ENCODE data around the gene JPH3. TPM values are rescaled to one million over a fixed set of nuclear protein-coding genes. Genes with fewer than 3 reads are reported as not detected.

JPH3 gene
- total RNA-seq, 1 experiment from 2014 or later = 32.7 TPM

- no peak overlapping the region for H3T11ph ChIP-seq (ENCODE audit: low read length)
- Mint-ChIP-seq H3K4me1 (peaks cover 0 to 9% of the 10 kb centered on the region in 2 experiments; a peak in 2 of 4 replicates), H3K9me3 (peaks cover 10 to 12% of the 10 kb centered on the region in 2 experiments), H3K27ac (no peak overlapping the region; a peak in 1 of 7 replicates), H3K27me3 (ENCODE audit: low read depth) (no peaks in the 10 kb centered on the region; the same call in 1 of the 2 replicates), H3K36me3 (ENCODE audit: insufficient read depth in 1 of 3, low read depth in 3 of 3) (peaks cover 0 to 5% (median 2%) of the 10 kb centered on the region in 3 experiments; a peak in 3 of 7 replicates), H3K4me3 (no peak overlapping the region; a peak in 1 of 5 replicates)
- no peak overlapping the region for H2BK12ac ChIP-seq (ENCODE audit: insufficient read length, low read depth, low read length)
- H2BK20ac ChIP-seq (ENCODE audit: low read depth, low read length, poor library complexity, severe bottlenecking) = no peak overlapping the region
- H3K27ac ChIP-seq (ENCODE audit: insufficient read length, low read depth, low read length) = no peak overlapping the region
- H2AFZ ChIP-seq (ENCODE audit: low read length) = no peak overlapping the region
- H3K4me1 ChIP-seq (ENCODE audit: insufficient read depth, low read length) = no peaks in the 10 kb centered on the region
- H2AK5ac ChIP-seq (ENCODE audit: insufficient read length, low read length) = no peak overlapping the region
- no peak overlapping the region for H3K4me2 ChIP-seq (ENCODE audit: insufficient read depth, insufficient read length, low read length)
- no peak overlapping the region for H2BK5ac ChIP-seq (ENCODE audit: insufficient read length, low read length)
- no peak for DNase-seq
- 100% methylated on average over 1 of the region's 3 CpGs for WGBS (ENCODE audit: extremely low coverage, insufficient read length, low lambda C conversion rate)
- H4K91ac ChIP-seq (ENCODE audit: insufficient read length, low read depth, low read length) = no peak overlapping the region
- no peak overlapping the region for H2BK15ac ChIP-seq (ENCODE audit: low read depth, low read length)
- H2BK120ac ChIP-seq (ENCODE audit: low read depth, low read length, poor library complexity, severe bottlenecking) = no peak overlapping the region
- H4K5ac ChIP-seq (ENCODE audit: insufficient read length, low read depth, low read length) = no peak overlapping the region
- TF ChIP-seq CTCF (conservative IDR thresholded peaks at IDR 0.05) = no peak
- H3K56ac ChIP-seq (ENCODE audit: insufficient read length, low read depth, low read length) = no peak overlapping the region
- H3K9ac ChIP-seq (ENCODE audit: extremely low read depth, insufficient read length, low read length) = no peak overlapping the region
- no peak overlapping the region for H3K14ac ChIP-seq (ENCODE audit: insufficient read depth, low read length)
- H3K4ac ChIP-seq (ENCODE audit: low read depth, low read length) = no peak overlapping the region
- H4K20me1 ChIP-seq (ENCODE audit: control insufficient read depth, insufficient read depth, insufficient read length) = no peaks in the 10 kb centered on the region
- H3K18ac ChIP-seq (ENCODE audit: insufficient read length, low read depth, low read length) = no peak overlapping the region
- H3K23me2 ChIP-seq (ENCODE audit: insufficient read length, low read depth, low read length, poor library complexity, severe bottlenecking) = no peaks in the 10 kb centered on the region
- no peaks in the 10 kb centered on the region for H3K79me2 ChIP-seq (ENCODE audit: insufficient read depth, low read length)
- no peaks in the 10 kb centered on the region for H3K27me3 ChIP-seq (ENCODE audit: insufficient read depth, low read length)
- no peak overlapping the region for H3K23ac ChIP-seq (ENCODE audit: insufficient read length, low read depth, low read length)
- H3K79me1 ChIP-seq (ENCODE audit: insufficient read depth, low read depth, low read length, poor library complexity, severe bottlenecking) = no peaks in the 10 kb centered on the region
- no peak overlapping the region for H4K8ac ChIP-seq (replicated peaks; ENCODE audit: insufficient read length, low read depth, low read length)
- no peaks in the 10 kb centered on the region for H3K9me3 ChIP-seq (ENCODE audit: control insufficient read depth, low read depth, low read length)
Observed at GRCh38 chr16:87558682-87559081, 43.6 kb upstream of the JPH3 start.

Data from H9 (cell line).